HTERT RPE-1 (cell line): ENCODE measurements around the gene PRAC1.

Experiments
- in situ Hi-C: fragments of 300-500 bp; cut with MboI; formaldehyde crosslinking; loops from 4 replicates; pipeline ENCODE4 v1.14.3; 2020; ENCODE audit warnings: low sequenced_read_pairs

PRAC1 gene

GRCh38 chr17:48715496-48716399 is 6.6 kb downstream of the PRAC1 start:
- in situ Hi-C loops, result no loop called here

- in situ Hi-C loops, result no loop called here
Observed at GRCh38 chr17:48711128-48711527, 11.2 kb downstream of the PRAC1 start.

GRCh38 chr17:48704361-48705248 is 17.7 kb downstream of the PRAC1 start:
- in situ Hi-C loops, result no loop called here

GRCh38 chr17:48701864-48702532 is 20.3 kb downstream of the PRAC1 start:
- in situ Hi-C loops, result no loop called here

GRCh38 chr17:48693178-48693577 is 29.1 kb downstream of the PRAC1 start:
- in situ Hi-C loops, result no loop called here

GRCh38 chr17:48692049-48692448 is 30.3 kb downstream of the PRAC1 start:
- in situ Hi-C loops, result no loop called here

- in situ Hi-C loops, result no loop called here
Observed at GRCh38 chr17:48690655-48691054, 31.7 kb downstream of the PRAC1 start.

- in situ Hi-C loops, result no loop called here
Observed at GRCh38 chr17:48681609-48682008, 40.7 kb downstream of the PRAC1 start.

- in situ Hi-C loops, result no loop called here
Observed at GRCh38 chr17:48679385-48680096, 42.8 kb downstream of the PRAC1 start.

GRCh38 chr17:48678141-48678971 is 44.0 kb downstream of the PRAC1 start:
- in situ Hi-C loops, result no loop called here

- in situ Hi-C loops, result no loop called here
Observed at GRCh38 chr17:48676963-48677558, 45.3 kb downstream of the PRAC1 start.

- in situ Hi-C loops, result no loop called here
Observed at GRCh38 chr17:48672340-48672739, 50.0 kb downstream of the PRAC1 start.
